ENCODE measurements around the gene NPHS1. TPM values are rescaled to one million over a fixed set of nuclear protein-coding genes. Genes with fewer than 3 reads are reported as not detected.

The NPHS1 gene
- total RNA-seq, 1 experiment from 2014 or later: not detected

DNA sequence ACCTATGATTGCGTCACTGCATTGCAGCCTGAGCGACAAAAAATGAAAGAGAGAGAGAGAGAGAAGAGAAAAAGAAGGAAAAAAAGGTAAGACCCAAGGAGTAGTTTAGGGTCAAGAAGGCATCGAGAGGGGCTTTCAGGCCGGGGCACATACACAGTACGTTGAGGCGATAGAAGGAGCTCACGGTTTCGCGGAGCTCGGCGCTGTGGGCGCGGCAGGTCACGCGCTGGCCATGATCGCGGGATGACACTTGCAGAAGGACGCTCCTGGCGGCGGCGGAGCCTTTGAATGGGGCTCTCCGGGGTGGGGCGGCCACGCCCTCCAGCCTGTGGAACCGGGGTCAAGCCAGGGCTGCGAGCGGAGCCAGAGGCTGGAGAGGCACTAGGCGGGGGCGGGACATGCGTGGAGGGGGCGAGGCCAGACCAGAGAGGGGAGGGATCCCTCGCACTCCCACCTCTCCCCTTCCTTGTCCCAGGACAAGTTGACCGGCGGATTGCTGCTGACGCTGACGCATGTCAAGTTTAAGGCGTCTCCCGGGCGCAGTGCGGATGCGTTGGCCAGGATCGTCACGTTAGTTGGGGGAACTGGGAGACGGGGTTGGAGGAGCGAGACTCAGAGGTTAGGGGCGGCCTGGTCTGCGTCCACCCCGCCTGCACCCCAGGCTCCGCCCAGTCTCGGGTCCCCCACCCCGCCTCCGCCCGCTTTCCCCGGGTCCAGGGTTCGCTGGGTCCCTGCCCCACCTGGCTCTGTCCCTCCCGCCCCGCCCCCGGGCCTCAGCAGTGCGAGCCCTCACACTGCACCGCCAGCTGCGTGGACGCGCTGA, 6.9 kb downstream of the NPHS1 start:
- CTCF ChIA-PET: no interaction called here

DNA sequence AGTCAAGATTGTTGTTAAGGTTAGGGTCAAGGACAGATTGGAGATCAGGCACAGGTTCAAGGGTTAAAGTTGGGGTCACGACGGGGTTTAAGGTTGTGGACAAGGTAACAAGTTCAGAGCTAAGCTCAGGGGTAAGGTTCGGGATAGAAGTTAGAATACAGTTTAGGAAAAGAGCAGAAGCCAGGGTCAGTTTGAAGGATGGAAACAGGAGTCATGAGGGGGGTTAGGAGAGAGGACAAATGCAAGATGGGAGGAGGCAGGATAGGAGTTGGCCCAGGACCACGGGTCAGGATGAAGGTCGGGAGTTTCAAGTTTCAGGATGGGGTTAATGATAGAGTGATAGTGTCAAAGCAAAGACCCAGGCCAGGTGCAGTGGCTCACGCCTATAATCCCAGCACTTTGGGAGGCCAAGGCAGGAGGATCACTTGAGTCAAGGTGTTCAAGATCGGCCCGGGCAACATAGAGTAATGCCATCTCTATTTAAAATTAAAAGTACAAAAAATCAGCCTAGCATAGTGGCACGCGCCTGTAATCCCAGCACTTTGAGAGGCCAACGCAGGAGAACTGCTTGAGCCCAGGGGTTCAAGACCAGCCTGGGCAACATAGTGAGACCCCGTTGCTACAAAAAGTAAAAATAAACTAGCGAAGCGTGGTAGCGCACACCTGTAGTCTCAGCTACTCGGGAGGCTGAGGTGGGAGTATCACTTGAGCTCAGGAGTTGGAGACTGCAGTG, 7.7 kb downstream of the NPHS1 start:
- no TSS peak for BruUV-seq (replicated peaks)
- DNase-seq: no peak
- H3K4me3 ChIP-seq (ENCODE audit: low read length): no peak overlapping the region
- H4K20me1 ChIP-seq (ENCODE audit: low read length): no peaks in the 10 kb centered on the region
- no peak overlapping the region for H3K4me2 ChIP-seq (ENCODE audit: low read length)
- intact Hi-C loops (cut with micrococcal nuclease): no loop called here
- no peaks in the 10 kb centered on the region for H3K4me1 ChIP-seq (ENCODE audit: insufficient read depth, low read length)
- H3K9me3 ChIP-seq (ENCODE audit: low read length): no peaks in the 10 kb centered on the region
- ATAC-seq: no peak
- no peaks in the 10 kb centered on the region for H3K36me3 ChIP-seq (ENCODE audit: low read depth, low read length)
- no peak overlapping the region for H2AFZ ChIP-seq (ENCODE audit: low read length)
- no peak for TF ChIP-seq EZH2 (IDR thresholded peaks at IDR 0.05; ENCODE audit: low read length, unreplicated experiment)
- TF ChIP-seq EZH2phosphoT487 (IDR thresholded peaks at IDR 0.05; ENCODE audit: borderline replicate concordance, low read length): no peak
- TF ChIP-seq, protein P1, sequence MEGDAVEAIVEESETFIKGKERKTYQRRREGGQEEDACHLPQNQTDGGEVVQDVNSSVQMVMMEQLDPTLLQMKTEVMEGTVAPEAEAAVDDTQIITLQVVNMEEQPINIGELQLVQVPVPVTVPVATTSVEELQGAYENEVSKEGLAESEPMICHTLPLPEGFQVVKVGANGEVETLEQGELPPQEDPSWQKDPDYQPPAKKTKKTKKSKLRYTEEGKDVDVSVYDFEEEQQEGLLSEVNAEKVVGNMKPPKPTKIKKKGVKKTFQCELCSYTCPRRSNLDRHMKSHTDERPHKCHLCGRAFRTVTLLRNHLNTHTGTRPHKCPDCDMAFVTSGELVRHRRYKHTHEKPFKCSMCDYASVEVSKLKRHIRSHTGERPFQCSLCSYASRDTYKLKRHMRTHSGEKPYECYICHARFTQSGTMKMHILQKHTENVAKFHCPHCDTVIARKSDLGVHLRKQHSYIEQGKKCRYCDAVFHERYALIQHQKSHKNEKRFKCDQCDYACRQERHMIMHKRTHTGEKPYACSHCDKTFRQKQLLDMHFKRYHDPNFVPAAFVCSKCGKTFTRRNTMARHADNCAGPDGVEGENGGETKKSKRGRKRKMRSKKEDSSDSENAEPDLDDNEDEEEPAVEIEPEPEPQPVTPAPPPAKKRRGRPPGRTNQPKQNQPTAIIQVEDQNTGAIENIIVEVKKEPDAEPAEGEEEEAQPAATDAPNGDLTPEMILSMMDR (conservative IDR thresholded peaks at IDR 0.05; ENCODE audit: low read depth, low read length): no peak
- H3K27me3 ChIP-seq (ENCODE audit: low read length): no peaks in the 10 kb centered on the region
- no peak overlapping the region for H3K27ac ChIP-seq (ENCODE audit: low read length)
- ChIA-PET POLR2A (ENCODE audit: unreplicated experiment) (no interaction called here), CTCF (no interaction called here)
- H3K9me2 ChIP-seq (replicated peaks; ENCODE audit: low read length): no peaks in the 10 kb centered on the region
- H3K9ac ChIP-seq (ENCODE audit: low read length): no peak overlapping the region
- H3F3A ChIP-seq (ENCODE audit: low read length, unreplicated experiment): no peaks in the 10 kb centered on the region
- no peaks in the 10 kb centered on the region for H3K79me2 ChIP-seq (ENCODE audit: low read length)

More for the DNA sequence above, 6.9 kb downstream of the NPHS1 start:
- Histone ChIP-seq H2AFZ (ENCODE audit: low read length) (peak overlapping the region; percentile 72), H3K9me2 (replicated peaks; ENCODE audit: low read length) (no peaks in the 10 kb centered on the region), H3K4me1 (ENCODE audit: insufficient read depth, low read length) (no peaks in the 10 kb centered on the region), H3K4me2 (ENCODE audit: low read length) (peak overlapping the region; percentile 79), H4K20me1 (ENCODE audit: low read length) (no peaks in the 10 kb centered on the region), H3K36me3 (ENCODE audit: low read depth, low read length) (no peaks in the 10 kb centered on the region), H3K4me3 (ENCODE audit: low read length) (peak overlapping the region; percentile 52), H3K27me3 (ENCODE audit: low read length) (no peaks in the 10 kb centered on the region), H3K27ac (ENCODE audit: low read length) (no peak overlapping the region), H3K79me2 (ENCODE audit: low read length) (no peaks in the 10 kb centered on the region), H3K9ac (ENCODE audit: low read length) (no peak overlapping the region), H3K9me3 (ENCODE audit: low read length) (no peaks in the 10 kb centered on the region), H3F3A (ENCODE audit: low read length, unreplicated experiment) (no peaks in the 10 kb centered on the region)
- BruUV-seq (replicated peaks): no TSS peak
- TF ChIP-seq EZH2 (IDR thresholded peaks at IDR 0.05; ENCODE audit: low read length, unreplicated experiment) (no peak), EZH2phosphoT487 (IDR thresholded peaks at IDR 0.05; ENCODE audit: borderline replicate concordance, low read length) (no peak)
- TF ChIP-seq, protein P1 (conservative IDR thresholded peaks at IDR 0.05; ENCODE audit: low read depth, low read length): no peak
- POLR2A ChIA-PET (ENCODE audit: unreplicated experiment): interaction anchor here (0.6 kb wide), 1 partner anchor 323 kb away, joined by 4 read pairs; no protein-coding TSS in a partner anchor
- ATAC-seq: peak; percentile 60
- peak; percentile 11 for DNase-seq
- intact Hi-C loops (cut with micrococcal nuclease): no loop called here

Measured in PC-3 (cell line).